ENCODE data around the gene MR1. TPM values are rescaled to one million over a fixed set of nuclear protein-coding genes. Genes with fewer than 3 reads are reported as not detected.

Gene MR1
- polyA plus RNA-seq, 1 donor (not counting 4 experiments of a cell fraction or from before 2014, with no cell fraction given): 32.3 TPM

- peaks cover 2% of the 10 kb centered on the region for H3K9me1 ChIP-seq (ENCODE audit: control insufficient read depth, extremely low read depth, insufficient read depth, low read length)
- H3K9me3 ChIP-seq (ENCODE audit: control insufficient read depth, low read depth, low read length): no peaks in the 10 kb centered on the region
- H3K9ac ChIP-seq (ENCODE audit: control insufficient read depth, extremely low read depth, insufficient read depth, low read length): no peak overlapping the region
- no peak overlapping the region for H3K4me3 ChIP-seq (ENCODE audit: control insufficient read depth in 2 of 3, extremely low read depth in 1 of 3, insufficient read depth in 2 of 3, low read depth in 1 of 3, low read length in 3 of 3)
- peaks cover 40% of the 10 kb centered on the region for H3K4me1 ChIP-seq (ENCODE audit: control insufficient read depth, extremely low read depth, insufficient read depth, low read length)
- dilution Hi-C loops (cut with MboI; ENCODE audit: extremely low pct_ligation_motif_present, low sequenced_read_pairs): no loop called here
- peaks cover 25% of the 10 kb centered on the region for H3K79me2 ChIP-seq (ENCODE audit: control insufficient read depth, insufficient read depth, low read length)
- H2AFZ ChIP-seq (ENCODE audit: control insufficient read depth, low read length): no peak overlapping the region
- FAIRE-seq: no peak
- TF ChIP-seq EZH2 (IDR thresholded peaks at IDR 0.05; ENCODE audit: low read length) (no peak), CTCF (optimal IDR thresholded peaks at IDR 0.05 in 1 of 3, IDR thresholded peaks at IDR 0.05 in 1 of 3, conservative IDR thresholded peaks at IDR 0.05 in 1 of 3; ENCODE audit: extremely low read depth in 1 of 3, insufficient read depth in 2 of 3, low read length in 3 of 3) (no peak)
- H3K4me2 ChIP-seq (ENCODE audit: control insufficient read depth, extremely low read depth, insufficient read depth, low read depth, low read length): no peak overlapping the region
- H3K36me3 ChIP-seq (ENCODE audit: control insufficient read depth in 2 of 2, extremely low read depth in 1 of 2, insufficient read depth in 2 of 2, low read length in 2 of 2): peaks cover 7 to 9% of the 10 kb centered on the region in 2 experiments
- H4K20me1 ChIP-seq (ENCODE audit: control insufficient read depth, extremely low read depth, insufficient read depth, low read length): peaks cover 17% of the 10 kb centered on the region
- H3K27ac ChIP-seq (ENCODE audit: control insufficient read depth, insufficient read depth, low read length): no peak overlapping the region
- no peak for DNase-seq (ENCODE audit: low read depth, low spot score)
- H3K27me3 ChIP-seq (ENCODE audit: control insufficient read depth, extremely low read depth, insufficient read depth, low read length): no peaks in the 10 kb centered on the region
Measured at GRCh38 chr1:181095763-181096184, 62.0 kb downstream of the MR1 start.

GRCh38 chr1:181097242-181097641 lies 63.5 kb downstream of the MR1 start:
- Histone ChIP-seq H2AFZ (ENCODE audit: control insufficient read depth, low read length) (no peak overlapping the region), H3K79me2 (ENCODE audit: control insufficient read depth, insufficient read depth, low read length) (peaks cover 11% of the 10 kb centered on the region), H3K27me3 (ENCODE audit: control insufficient read depth, extremely low read depth, insufficient read depth, low read length) (no peaks in the 10 kb centered on the region), H3K9me3 (ENCODE audit: control insufficient read depth, low read depth, low read length) (no peaks in the 10 kb centered on the region), H3K4me2 (ENCODE audit: control insufficient read depth, extremely low read depth, insufficient read depth, low read depth, low read length) (no peak overlapping the region), H3K9ac (ENCODE audit: control insufficient read depth, extremely low read depth, insufficient read depth, low read length) (no peak overlapping the region), H3K9me1 (ENCODE audit: control insufficient read depth, extremely low read depth, insufficient read depth, low read length) (no peaks in the 10 kb centered on the region), H4K20me1 (ENCODE audit: control insufficient read depth, extremely low read depth, insufficient read depth, low read length) (peaks cover 3% of the 10 kb centered on the region), H3K4me3 (ENCODE audit: control insufficient read depth in 2 of 3, extremely low read depth in 1 of 3, insufficient read depth in 2 of 3, low read depth in 1 of 3, low read length in 3 of 3) (no peak overlapping the region), H3K36me3 (ENCODE audit: control insufficient read depth in 2 of 2, extremely low read depth in 1 of 2, insufficient read depth in 2 of 2, low read length in 2 of 2) (peaks cover 0 to 7% of the 10 kb centered on the region in 2 experiments), H3K27ac (ENCODE audit: control insufficient read depth, insufficient read depth, low read length) (no peak overlapping the region), H3K4me1 (ENCODE audit: control insufficient read depth, extremely low read depth, insufficient read depth, low read length) (peaks cover 42% of the 10 kb centered on the region)
- TF ChIP-seq CTCF (optimal IDR thresholded peaks at IDR 0.05 in 1 of 3, IDR thresholded peaks at IDR 0.05 in 1 of 3, conservative IDR thresholded peaks at IDR 0.05 in 1 of 3; ENCODE audit: extremely low read depth in 1 of 3, insufficient read depth in 2 of 3, low read length in 3 of 3) (no peak), EZH2 (IDR thresholded peaks at IDR 0.05; ENCODE audit: low read length) (no peak)
- dilution Hi-C loops (cut with MboI; ENCODE audit: extremely low pct_ligation_motif_present, low sequenced_read_pairs): no loop called here
- DNase-seq (ENCODE audit: low read depth, low spot score): no peak
- no peak for FAIRE-seq
